K562 (cell line): Measurements from ENCODE around the gene TUBB4B. TPM values are rescaled to one million over a fixed set of nuclear protein-coding genes. Genes with fewer than 3 reads are reported as not detected.

Experiments used
- CLOCK ChIP-seq: fragments of 250-450 bp; sonication (Bioruptor Pico); IDR thresholded peaks from 2 replicates; pipeline ENCODE4 v1.4.0; 2020; ENCODE audit warnings: mild to moderate bottlenecking, moderate library complexity, borderline replicate concordance
- DDX20 ChIP-seq: fragments of 450-650 bp; IDR thresholded peaks from 2 replicates; pipeline ENCODE4 v1.6.1; 2016; ENCODE audit warnings: missing genetic modification characterization, low read depth, mild to moderate bottlenecking, missing compliant biosample characterization, moderate library complexity
- FIP1L1 ChIP-seq: fragments of 200-400 bp; formaldehyde crosslinking; IDR thresholded peaks from 2 replicates; pipeline ENCODE4 v1.6.1; 2018; ENCODE audit warnings: mild to moderate bottlenecking, low read depth, low read length; ENCODE audit not compliant: poor library complexity, severe bottlenecking
- GTF2E2 ChIP-seq: fragments of 200-800 bp; sonication (Bioruptor generic); IDR thresholded peaks from 2 replicates; pipeline ENCODE4 v1.6.1; 2016; ENCODE audit warnings: missing genetic modification characterization, missing compliant biosample characterization
- JUN ChIP-seq, 2 experiments: sonication (generic) in 1 of 2; formaldehyde crosslinking in 1 of 2; IDR thresholded peaks; 2 replicates each; pipeline versions ENCODE4 v1.6.1 to v1.8.0; 2012 to 2022; ENCODE audit warnings: borderline replicate concordance in 2 of 2, mild to moderate bottlenecking in 2 of 2, improper control_type of control experiment in 1 of 2, low read depth in 1 of 2, low read length in 1 of 2, missing genetic modification reagents in 1 of 2
- KLF1 ChIP-seq: fragments of 450-650 bp; IDR thresholded peaks from 2 replicates; pipeline ENCODE4 v1.6.1; 2016; ENCODE audit warnings: missing genetic modification characterization, missing compliant biosample characterization
- MTF1 ChIP-seq: fragments of 250-450 bp; sonication (Bioruptor Pico); IDR thresholded peaks from 2 replicates; pipeline ENCODE4 v1.9.0; 2021; ENCODE audit warnings: moderate library complexity, mild to moderate bottlenecking, inconsistent platforms, borderline replicate concordance
- NEUROD1 ChIP-seq: fragments of 150-350 bp; IDR thresholded peaks from 2 replicates; pipeline ENCODE4 v1.6.1; 2014; ENCODE audit warnings: borderline replicate concordance, low read length, low read depth; ENCODE audit not compliant: partially characterized antibody
- PHB ChIP-seq: fragments of 250-450 bp; sonication (Bioruptor Pico); IDR thresholded peaks from 2 replicates; pipeline ENCODE4 v1.5.0; 2021
- SP1 ChIP-seq: sonication (generic); formaldehyde crosslinking; IDR thresholded peaks from 2 replicates; pipeline ENCODE4 v1.8.1; 2022; ENCODE audit warnings: mild to moderate bottlenecking, missing genetic modification reagents
- SREBF1 ChIP-seq: fragments of 150-350 bp; IDR thresholded peaks from 2 replicates; pipeline ENCODE4 v1.6.1; 2014; ENCODE audit warnings: antibody characterized with exemption, low read depth, low read length, borderline replicate concordance
- STAT5B ChIP-seq: fragments of 250-450 bp; sonication (Bioruptor Pico); IDR thresholded peaks from 2 replicates; pipeline ENCODE4 v1.8.0; 2021; ENCODE audit warnings: mild to moderate bottlenecking, inconsistent platforms
- ZNF12 ChIP-seq: sonication (generic); formaldehyde crosslinking; IDR thresholded peaks from 2 replicates; pipeline ENCODE4 v1.4.0; 2020; ENCODE audit warnings: mild to moderate bottlenecking, missing genetic modification reagents
- ZNF277 ChIP-seq: fragments of 250-450 bp; sonication (Bioruptor Pico); IDR thresholded peaks from 2 replicates; pipeline ENCODE4 v1.8.0; 2022; ENCODE audit warnings: inconsistent platforms, mild to moderate bottlenecking, moderate library complexity, borderline replicate concordance
- ZSCAN32 ChIP-seq: fragments of 450-650 bp; formaldehyde crosslinking; IDR thresholded peaks from 2 replicates; pipeline ENCODE4 v1.4.0; 2020; ENCODE audit warnings: mild to moderate bottlenecking, moderate library complexity
- polyA plus RNA-seq, 8 experiments: library from polyadenylated mRNA; depleted of rRNA in 4 of 8; stranded (reverse) in 5 of 8; unstranded in 3 of 8; fragments of >200 nt; fragmentation: Nextera tagmentation in 2 of 8; fragmentation: Illumina TruSeq in 1 of 8; extraction: Ambion mirVana in 2 of 8; extraction: Trizol in 1 of 8; gene quantifications; 2 replicates each; pipeline versions ENCODE4 v1.2.1 to v1.2.3, GENCODE V29; 2011 to 2014; ENCODE audit warnings: inconsistent platforms in 1 of 8, missing spikeins in 1 of 8
- total RNA-seq, 7 experiments: library from RNA; depleted of rRNA in 6 of 7; stranded (reverse); fragments of >200 nt in 6 of 7; fragmentation: Illumina TruSeq in 2 of 7; extraction: Trizol in 2 of 7; gene quantifications; 2 replicates each; pipeline versions ENCODE4 v1.2.1 to v1.2.3, GENCODE V29; 2011 to 2021; ENCODE audit warnings: low replicate concordance in 1 of 7
- TF ChIP-seq, protein P1 (sequence below): sonication (generic); formaldehyde crosslinking; IDR thresholded peaks from 2 replicates; pipeline ENCODE4 v1.8.0; 2022; ENCODE audit warnings: mild to moderate bottlenecking, missing genetic modification reagents
- TF ChIP-seq, protein P2 (sequence below): sonication (generic); formaldehyde crosslinking; IDR thresholded peaks from 2 replicates; pipeline ENCODE4 v1.8.1; 2023; ENCODE audit warnings: mild to moderate bottlenecking, missing genetic modification reagents

The TUBB4B gene
- total and polyA plus RNA-seq, 9 of the 15 experiments (the other 6 are each of a cell fraction or from before 2014, with no cell fraction given), result 24.1 to 443 (median 268) TPM

DNA sequence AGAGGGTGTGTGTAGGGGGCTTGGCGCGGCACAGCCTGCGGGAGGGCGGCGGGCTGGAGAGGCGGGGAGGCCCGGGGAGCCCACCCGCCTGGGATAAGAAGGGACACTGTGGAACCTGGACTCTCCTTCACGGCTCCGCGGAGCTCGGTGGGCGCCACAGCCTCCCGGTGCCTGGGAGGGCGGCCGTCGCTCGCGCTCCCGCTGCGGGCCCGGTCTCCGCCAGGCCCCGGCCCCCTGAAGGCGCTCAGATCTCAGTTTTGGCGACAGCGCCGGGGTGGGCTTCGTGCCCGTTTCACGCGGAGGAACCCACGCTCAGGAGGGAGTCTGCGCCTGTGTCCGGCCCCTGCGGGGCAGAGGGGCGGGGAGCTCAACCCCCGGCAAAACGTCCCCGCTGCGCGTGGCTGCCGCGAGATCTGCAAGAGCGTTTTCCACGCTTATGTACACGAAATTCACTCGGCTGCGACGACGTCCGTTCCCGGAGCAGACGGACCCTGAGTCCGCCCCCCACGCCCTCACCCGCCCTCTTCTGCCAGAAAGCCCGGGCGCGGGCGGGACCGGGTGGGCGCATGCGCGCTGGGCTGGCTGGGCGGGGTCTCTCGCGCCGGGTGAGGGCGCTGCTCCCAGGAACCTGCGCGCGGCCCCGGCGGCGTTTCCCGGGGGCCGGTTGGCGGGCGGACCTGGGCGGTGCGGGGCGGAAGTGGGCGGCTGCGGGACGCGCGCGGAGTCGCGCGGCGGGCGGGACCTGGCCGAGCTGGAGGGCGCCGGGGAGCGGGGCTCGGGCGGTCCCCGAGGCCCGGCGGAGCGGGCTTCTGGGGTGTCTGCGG lies 13.7 kb downstream of the TUBB4B start, which contains the start of gene NELFB (continued):
- TF ChIP-seq CLOCK (CRISPR knock-in tag) (no peak), ZNF12 (CRISPR knock-in tag) (peak; percentile 57; the same call in 1 of the 2 replicates), FIP1L1 (peak; percentile 86), NEUROD1 (peak; percentile 85), PHB (CRISPR knock-in tag) (0 out of 2 replicates have a peak, but pooled peaks have one; percentile 84), ZSCAN32 (no peak), SREBF1 (no peak), STAT5B (CRISPR knock-in tag) (no peak), GTF2E2 (tag) (peak; percentile 56; the same call in 1 of the 2 replicates), MTF1 (CRISPR knock-in tag) (no peak), KLF1 (tag) (no peak), SP1 (CRISPR knock-in tag) (peak; percentile 72), JUN (IDR thresholded peaks at IDR 0.05; ENCODE audit: borderline replicate concordance, low read depth, low read length) (peak; percentile 58; the same call in 1 of the 2 replicates), JUN (CRISPR knock-in tag; IDR thresholded peaks at IDR 0.05; ENCODE audit: borderline replicate concordance) (no peak), ZNF277 (CRISPR knock-in tag) (no peak), DDX20 (tag) (no peak)
- TF ChIP-seq, protein P1, sequence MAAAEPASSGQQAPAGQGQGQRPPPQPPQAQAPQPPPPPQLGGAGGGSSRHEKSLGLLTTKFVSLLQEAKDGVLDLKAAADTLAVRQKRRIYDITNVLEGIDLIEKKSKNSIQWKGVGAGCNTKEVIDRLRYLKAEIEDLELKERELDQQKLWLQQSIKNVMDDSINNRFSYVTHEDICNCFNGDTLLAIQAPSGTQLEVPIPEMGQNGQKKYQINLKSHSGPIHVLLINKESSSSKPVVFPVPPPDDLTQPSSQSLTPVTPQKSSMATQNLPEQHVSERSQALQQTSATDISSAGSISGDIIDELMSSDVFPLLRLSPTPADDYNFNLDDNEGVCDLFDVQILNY (CRISPR knock-in tag), result no peak
- TF ChIP-seq, protein P2, sequence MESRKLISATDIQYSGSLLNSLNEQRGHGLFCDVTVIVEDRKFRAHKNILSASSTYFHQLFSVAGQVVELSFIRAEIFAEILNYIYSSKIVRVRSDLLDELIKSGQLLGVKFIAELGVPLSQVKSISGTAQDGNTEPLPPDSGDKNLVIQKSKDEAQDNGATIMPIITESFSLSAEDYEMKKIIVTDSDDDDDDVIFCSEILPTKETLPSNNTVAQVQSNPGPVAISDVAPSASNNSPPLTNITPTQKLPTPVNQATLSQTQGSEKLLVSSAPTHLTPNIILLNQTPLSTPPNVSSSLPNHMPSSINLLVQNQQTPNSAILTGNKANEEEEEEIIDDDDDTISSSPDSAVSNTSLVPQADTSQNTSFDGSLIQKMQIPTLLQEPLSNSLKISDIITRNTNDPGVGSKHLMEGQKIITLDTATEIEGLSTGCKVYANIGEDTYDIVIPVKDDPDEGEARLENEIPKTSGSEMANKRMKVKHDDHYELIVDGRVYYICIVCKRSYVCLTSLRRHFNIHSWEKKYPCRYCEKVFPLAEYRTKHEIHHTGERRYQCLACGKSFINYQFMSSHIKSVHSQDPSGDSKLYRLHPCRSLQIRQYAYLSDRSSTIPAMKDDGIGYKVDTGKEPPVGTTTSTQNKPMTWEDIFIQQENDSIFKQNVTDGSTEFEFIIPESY (CRISPR knock-in tag), result no peak; the same call in 1 of the 2 replicates
